ENCODE results near the gene CRISPLD2.

- TF ChIP-seq, protein P1, sequence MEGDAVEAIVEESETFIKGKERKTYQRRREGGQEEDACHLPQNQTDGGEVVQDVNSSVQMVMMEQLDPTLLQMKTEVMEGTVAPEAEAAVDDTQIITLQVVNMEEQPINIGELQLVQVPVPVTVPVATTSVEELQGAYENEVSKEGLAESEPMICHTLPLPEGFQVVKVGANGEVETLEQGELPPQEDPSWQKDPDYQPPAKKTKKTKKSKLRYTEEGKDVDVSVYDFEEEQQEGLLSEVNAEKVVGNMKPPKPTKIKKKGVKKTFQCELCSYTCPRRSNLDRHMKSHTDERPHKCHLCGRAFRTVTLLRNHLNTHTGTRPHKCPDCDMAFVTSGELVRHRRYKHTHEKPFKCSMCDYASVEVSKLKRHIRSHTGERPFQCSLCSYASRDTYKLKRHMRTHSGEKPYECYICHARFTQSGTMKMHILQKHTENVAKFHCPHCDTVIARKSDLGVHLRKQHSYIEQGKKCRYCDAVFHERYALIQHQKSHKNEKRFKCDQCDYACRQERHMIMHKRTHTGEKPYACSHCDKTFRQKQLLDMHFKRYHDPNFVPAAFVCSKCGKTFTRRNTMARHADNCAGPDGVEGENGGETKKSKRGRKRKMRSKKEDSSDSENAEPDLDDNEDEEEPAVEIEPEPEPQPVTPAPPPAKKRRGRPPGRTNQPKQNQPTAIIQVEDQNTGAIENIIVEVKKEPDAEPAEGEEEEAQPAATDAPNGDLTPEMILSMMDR (IDR thresholded peaks at IDR 0.05): no peak
- no peak for TF ChIP-seq POLR2AphosphoS5 (IDR thresholded peaks at IDR 0.05)
- no peak for TF ChIP-seq POLR2A (IDR thresholded peaks at IDR 0.05)
Measured at GRCh38 chr16:84887207-84887606, 67.4 kb downstream of the CRISPLD2 start.
